ENCODE measurements around the gene LRRC8D. TPM values are rescaled to one million over a fixed set of nuclear protein-coding genes. Genes with fewer than 3 reads are reported as not detected.

LRRC8D gene
- polyA plus RNA-seq, 6 donors from 2014 or later = 27.1 to 51.3 (median 39.0) TPM

GRCh38 chr1:89873288-89873687 is 52.5 kb downstream of the LRRC8D start:
- Mint-ChIP-seq H3K36me3 (peaks cover 10 to 27% of the 10 kb centered on the region in 2 donors), H3K4me3 (no peak overlapping the region), H3K4me1 (peaks cover 14 to 29% (median 22%) of the 10 kb centered on the region in 3 donors), H3K9me3 (no peaks in the 10 kb centered on the region), H3K27ac (no peak overlapping the region), H3K27me3 (no peaks in the 10 kb centered on the region)
- no peak for DNase-seq
- ATAC-seq (ENCODE audit: low read depth in 2 of 2) = no peak

- no peak for ATAC-seq (ENCODE audit: low read depth in 2 of 2)
- Mint-ChIP-seq H3K36me3 (peaks cover 10 to 24% of the 10 kb centered on the region in 2 donors), H3K4me1 (peaks cover 16 to 29% (median 20%) of the 10 kb centered on the region in 3 donors), H3K27me3 (no peaks in the 10 kb centered on the region), H3K4me3 (no peak overlapping the region), H3K27ac (peak overlapping the region in 1 of 6 donors; percentile 81), H3K9me3 (no peaks in the 10 kb centered on the region)
- DNase-seq = no peak
These were observed 52.9 kb downstream of the LRRC8D start for GRCh38 chr1:89873770-89874169.

- no peaks in the 10 kb centered on the region for H3K27me3 Mint-ChIP-seq
- H3K36me3 Mint-ChIP-seq = peaks cover 9 to 23% of the 10 kb centered on the region in 2 donors
- DNase-seq (no peak), ATAC-seq (ENCODE audit: low read depth in 2 of 2) (no peak)
- peaks cover 2 to 7% (median 4%) of the 10 kb centered on the region in 7 donors for H3K9me3 Mint-ChIP-seq
- H3K27ac Mint-ChIP-seq = peak overlapping the region in 1 of 6 donors; percentile 80
- no peak overlapping the region for H3K4me3 Mint-ChIP-seq
- peaks cover 18 to 24% (median 18%) of the 10 kb centered on the region in 3 donors for H3K4me1 Mint-ChIP-seq
These were observed 55.6 kb downstream of the LRRC8D start for GRCh38 chr1:89876463-89876862.

- H3K9me3 Mint-ChIP-seq = peaks cover 3 to 7% (median 6%) of the 10 kb centered on the region in 7 donors
- H3K4me3 Mint-ChIP-seq = no peak overlapping the region
- H3K27ac Mint-ChIP-seq = no peak overlapping the region
- DNase-seq (no peak), ATAC-seq (ENCODE audit: low read depth in 2 of 2) (no peak)
- peaks cover 20% of the 10 kb centered on the region in 2 donors for H3K36me3 Mint-ChIP-seq
- peaks cover 13 to 21% (median 18%) of the 10 kb centered on the region in 3 donors for H3K4me1 Mint-ChIP-seq
- no peaks in the 10 kb centered on the region for H3K27me3 Mint-ChIP-seq
These were observed 56.9 kb downstream of the LRRC8D start for GRCh38 chr1:89877756-89878155.

- Mint-ChIP-seq H3K9me3 (peaks cover 3 to 7% (median 6%) of the 10 kb centered on the region in 7 donors), H3K27me3 (no peaks in the 10 kb centered on the region), H3K4me3 (no peak overlapping the region), H3K36me3 (peaks cover 20 to 24% of the 10 kb centered on the region in 2 donors), H3K27ac (peak overlapping the region in 1 of 6 donors; percentile 53), H3K4me1 (peaks cover 15 to 26% (median 23%) of the 10 kb centered on the region in 3 donors)
- ATAC-seq (ENCODE audit: low read depth in 2 of 2) (no peak), DNase-seq (no peak)
These were observed 57.4 kb downstream of the LRRC8D start for GRCh38 chr1:89878256-89878655.

GRCh38 chr1:89880679-89881078 is 59.8 kb downstream of the LRRC8D start:
- Mint-ChIP-seq H3K27ac (no peak overlapping the region), H3K9me3 (peaks cover 3 to 7% (median 6%) of the 10 kb centered on the region in 7 donors), H3K4me1 (peaks cover 15 to 32% (median 15%) of the 10 kb centered on the region in 3 donors), H3K4me3 (no peak overlapping the region), H3K36me3 (peaks cover 21 to 24% of the 10 kb centered on the region in 2 donors), H3K27me3 (no peaks in the 10 kb centered on the region)
- ATAC-seq (ENCODE audit: low read depth in 2 of 2) (no peak), DNase-seq (no peak)

- H3K9me3 Mint-ChIP-seq = peaks cover 3 to 7% (median 6%) of the 10 kb centered on the region in 7 donors
- no peak for DNase-seq
- no peaks in the 10 kb centered on the region for H3K27me3 Mint-ChIP-seq
- no peak overlapping the region for H3K4me3 Mint-ChIP-seq
- ATAC-seq (ENCODE audit: low read depth in 2 of 2) = no peak
- H3K36me3 Mint-ChIP-seq = peaks cover 24 to 29% of the 10 kb centered on the region in 2 donors
- peaks cover 9 to 25% (median 10%) of the 10 kb centered on the region in 3 donors for H3K4me1 Mint-ChIP-seq
- H3K27ac Mint-ChIP-seq = peak overlapping the region in 3 of 6 donors; percentile 2 to 69 (median 16)
These were observed 60.7 kb downstream of the LRRC8D start for GRCh38 chr1:89881415-89882058.

- Mint-ChIP-seq H3K9me3 (peaks cover 3 to 7% (median 6%) of the 10 kb centered on the region in 7 donors), H3K27ac (peak overlapping the region in 3 of 6 donors; percentile 13 to 58 (median 16)), H3K27me3 (no peaks in the 10 kb centered on the region), H3K4me3 (peak overlapping the region in 1 of 8 donors; percentile 36), H3K4me1 (peaks cover 7 to 24% (median 9%) of the 10 kb centered on the region in 3 donors), H3K36me3 (peaks cover 24 to 29% of the 10 kb centered on the region in 2 donors)
- ATAC-seq (ENCODE audit: low read depth in 2 of 2) (no peak), DNase-seq (no peak)
These were observed 61.7 kb downstream of the LRRC8D start for GRCh38 chr1:89882348-89883029.

- H3K36me3 Mint-ChIP-seq = peaks cover 24 to 29% of the 10 kb centered on the region in 2 donors
- no peaks in the 10 kb centered on the region for H3K27me3 Mint-ChIP-seq
- DNase-seq = no peak
- H3K27ac Mint-ChIP-seq = peak overlapping the region in 1 of 6 donors; percentile 26
- H3K4me1 Mint-ChIP-seq = peaks cover 5 to 28% (median 9%) of the 10 kb centered on the region in 3 donors
- no peak for ATAC-seq (ENCODE audit: low read depth in 2 of 2)
- peaks cover 3 to 7% (median 6%) of the 10 kb centered on the region in 7 donors for H3K9me3 Mint-ChIP-seq
- peak overlapping the region in 1 of 8 donors; percentile 36 for H3K4me3 Mint-ChIP-seq
These were observed 62.2 kb downstream of the LRRC8D start for GRCh38 chr1:89883030-89883379.

- ATAC-seq (ENCODE audit: low read depth in 2 of 2) (no peak), DNase-seq (no peak)
- no peaks in the 10 kb centered on the region for H3K27me3 Mint-ChIP-seq
- peak overlapping the region in 1 of 6 donors; percentile 73 for H3K27ac Mint-ChIP-seq
- peaks cover 24 to 26% of the 10 kb centered on the region in 2 donors for H3K36me3 Mint-ChIP-seq
- peaks cover 5 to 24% (median 9%) of the 10 kb centered on the region in 3 donors for H3K4me1 Mint-ChIP-seq
- peaks cover 3 to 7% (median 6%) of the 10 kb centered on the region in 7 donors for H3K9me3 Mint-ChIP-seq
- H3K4me3 Mint-ChIP-seq = no peak overlapping the region
These were observed 64.1 kb downstream of the LRRC8D start for GRCh38 chr1:89884718-89885596.

GRCh38 chr1:89887270-89887669 is 66.4 kb downstream of the LRRC8D start:
- Mint-ChIP-seq H3K27ac (peak overlapping the region in 3 of 6 donors; percentile 4 to 72 (median 12)), H3K4me1 (peaks cover 12 to 30% (median 21%) of the 10 kb centered on the region in 3 donors), H3K27me3 (no peaks in the 10 kb centered on the region), H3K9me3 (no peaks in the 10 kb centered on the region), H3K36me3 (peaks cover 13 to 17% of the 10 kb centered on the region in 2 donors), H3K4me3 (no peak overlapping the region)
- ATAC-seq (ENCODE audit: low read depth in 2 of 2) = no peak
- no peak for DNase-seq

GRCh38 chr1:89887713-89888112 is 66.9 kb downstream of the LRRC8D start:
- H3K9me3 Mint-ChIP-seq = no peaks in the 10 kb centered on the region
- no peak overlapping the region for H3K4me3 Mint-ChIP-seq
- H3K27ac Mint-ChIP-seq = peak overlapping the region in 1 of 6 donors; percentile 72
- H3K4me1 Mint-ChIP-seq = peaks cover 10 to 28% (median 17%) of the 10 kb centered on the region in 3 donors
- DNase-seq (no peak), ATAC-seq (ENCODE audit: low read depth in 2 of 2) (no peak)
- peaks cover 12 to 13% of the 10 kb centered on the region in 2 donors for H3K36me3 Mint-ChIP-seq
- H3K27me3 Mint-ChIP-seq = no peaks in the 10 kb centered on the region
